Ishikawa (cell line): ENCODE data around the gene SOX5.

Source experiments
- EP300 ChIP-seq: IDR thresholded peaks from 2 replicates; pipeline ENCODE4 v1.6.1; 2012; ENCODE audit warnings: borderline replicate concordance
- NFIC ChIP-seq: IDR thresholded peaks from 2 replicates; pipeline ENCODE4 v1.6.1; 2012
- REST ChIP-seq: IDR thresholded peaks from 2 replicates; pipeline ENCODE4 v1.6.1; 2012; ENCODE audit warnings: low read depth, mild to moderate bottlenecking
- USF1 ChIP-seq: IDR thresholded peaks from 2 replicates; pipeline ENCODE4 v1.6.1; 2012
- YY1 ChIP-seq: IDR thresholded peaks from 2 replicates; pipeline ENCODE4 v1.6.1; 2012; ENCODE audit warnings: low read depth
- ZBTB7A ChIP-seq: IDR thresholded peaks from 2 replicates; pipeline ENCODE4 v1.6.1; 2012; ENCODE audit warnings: low read depth

GRCh38 chr12:23722655-23723054, 226.8 kb downstream of the SOX5 start:
- no peak for TF ChIP-seq REST
- no peak for TF ChIP-seq EP300
- no peak for TF ChIP-seq NFIC
- TF ChIP-seq YY1: no peak
- no peak for TF ChIP-seq ZBTB7A
- no peak for TF ChIP-seq USF1
